GM12892 (cell line): Measurements from ENCODE around the gene PIP5K1C.

Experiments used
- POLR2A ChIP-seq: IDR thresholded peaks from 2 replicates; pipeline ENCODE4 v1.6.1; 2011; ENCODE audit warnings: low read depth, low read length, control low read depth
- POLR2AphosphoS5 ChIP-seq: IDR thresholded peaks from 2 replicates; pipeline ENCODE4 v1.6.1; 2011; ENCODE audit warnings: low read depth, low read length, control low read depth

GRCh38 chr19:3604987-3605343, 95.3 kb downstream of the PIP5K1C start:
- TF ChIP-seq POLR2AphosphoS5 (no peak), POLR2A (no peak)
